ENCODE data around the gene FGF1.

Gene FGF1

DNA sequence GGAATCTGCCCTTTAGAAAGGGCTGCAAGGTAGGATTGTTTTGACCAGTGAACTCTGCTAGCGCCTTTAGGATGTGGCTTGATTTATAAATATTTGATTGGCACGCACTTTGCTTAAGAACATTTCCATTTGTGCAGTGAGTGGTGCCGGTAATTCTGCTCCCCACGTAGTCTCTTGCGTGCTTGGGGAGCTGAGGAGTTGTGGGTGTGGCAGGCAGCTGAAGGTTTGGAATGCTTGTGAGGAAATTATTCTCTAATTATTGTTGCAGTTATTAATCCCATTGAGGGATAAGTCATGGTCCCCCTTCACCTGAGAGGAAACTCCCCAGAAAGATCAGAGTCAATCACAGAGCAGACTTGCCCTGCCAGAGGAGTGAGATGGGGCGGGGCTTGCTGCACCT, 76.7 kb downstream of the FGF1 start:
- no peak for DNase-seq

DNA sequence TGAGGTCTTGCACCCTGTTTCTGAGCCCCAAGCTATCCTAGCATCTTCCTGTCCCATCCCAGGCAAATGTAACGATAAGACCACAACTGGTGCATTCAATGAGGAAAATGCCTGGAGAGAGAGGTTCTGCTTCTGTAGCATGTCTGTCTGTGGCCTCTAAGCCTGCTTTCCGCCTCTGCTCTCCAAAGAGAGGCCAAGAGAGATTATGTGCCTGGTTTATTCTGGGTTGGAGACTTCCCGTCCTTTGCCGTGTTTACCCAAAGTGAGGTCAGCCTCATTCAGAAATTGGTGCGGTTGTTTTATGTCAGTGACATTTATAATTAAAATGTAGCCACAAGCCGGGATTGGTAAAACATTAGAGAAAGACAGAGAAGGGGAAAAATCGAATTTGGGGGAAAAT, 77.8 kb downstream of the FGF1 start:
- no peak for DNase-seq

DNA sequence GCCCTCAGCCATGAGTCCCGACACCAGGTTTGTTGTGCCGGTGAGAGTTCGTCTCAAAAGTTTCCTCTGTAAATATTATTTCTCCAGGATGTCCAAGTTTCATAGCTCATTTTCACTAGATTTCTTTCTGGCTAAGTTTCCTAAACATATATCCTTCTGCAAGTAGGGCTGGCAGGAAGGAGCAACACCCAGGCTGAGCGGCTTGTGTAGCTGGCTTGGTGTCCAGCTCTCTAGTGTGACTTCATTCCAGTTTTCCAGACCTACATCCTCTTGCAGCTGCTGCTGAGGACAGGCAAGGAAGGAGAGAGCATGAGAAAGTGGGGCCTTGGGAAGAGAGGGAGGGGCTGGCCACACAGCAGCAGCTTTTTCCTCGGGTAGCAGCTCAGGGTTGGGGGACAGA, 80.3 kb downstream of the FGF1 start:
- no peak for DNase-seq

DNA sequence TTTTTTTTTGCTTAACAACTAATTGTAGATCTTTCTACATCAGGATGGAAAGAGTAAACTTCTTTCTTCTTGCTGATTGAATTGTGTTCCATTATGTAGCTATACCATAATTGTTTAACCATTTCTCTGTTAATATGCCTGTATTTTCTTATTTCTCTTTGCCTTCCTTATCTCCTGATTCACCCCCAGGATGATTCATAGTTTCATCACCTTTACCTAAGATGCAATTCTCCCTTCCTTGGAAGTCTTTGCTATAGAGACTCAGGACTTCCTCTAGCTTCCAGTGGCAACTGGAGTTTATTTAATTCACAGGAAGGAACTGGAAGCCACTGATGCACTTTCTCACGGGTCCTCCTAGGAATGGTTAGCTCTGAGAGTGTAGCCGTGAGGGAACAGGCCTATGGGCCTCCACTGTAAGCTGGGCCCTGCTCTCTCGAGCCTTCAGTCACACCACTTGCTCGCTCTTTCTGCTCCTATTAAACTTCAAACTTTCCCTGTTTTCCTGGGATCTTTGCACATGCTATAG, 83.1 kb downstream of the FGF1 start:
- no peak for DNase-seq

DNA sequence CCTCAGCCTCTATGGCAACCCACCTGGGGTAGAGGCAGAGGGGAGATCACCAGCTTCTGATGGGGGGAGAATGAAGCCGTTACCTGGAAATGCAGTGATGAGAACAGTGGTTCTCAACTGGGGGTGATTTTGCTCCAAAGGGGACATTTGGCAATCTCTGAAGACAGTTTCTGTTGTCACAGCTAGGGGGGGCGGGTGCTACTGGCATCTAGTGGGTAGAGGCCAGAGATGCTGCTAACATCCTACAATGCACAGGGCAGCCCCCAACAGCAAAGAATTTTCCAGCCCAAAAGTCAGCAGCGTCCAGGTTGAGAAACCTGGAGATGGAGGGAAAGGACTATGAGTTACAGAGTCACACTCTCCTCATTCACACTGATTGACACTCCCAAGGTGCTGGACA, 84.5 kb downstream of the FGF1 start:
- no peak for DNase-seq

DNA sequence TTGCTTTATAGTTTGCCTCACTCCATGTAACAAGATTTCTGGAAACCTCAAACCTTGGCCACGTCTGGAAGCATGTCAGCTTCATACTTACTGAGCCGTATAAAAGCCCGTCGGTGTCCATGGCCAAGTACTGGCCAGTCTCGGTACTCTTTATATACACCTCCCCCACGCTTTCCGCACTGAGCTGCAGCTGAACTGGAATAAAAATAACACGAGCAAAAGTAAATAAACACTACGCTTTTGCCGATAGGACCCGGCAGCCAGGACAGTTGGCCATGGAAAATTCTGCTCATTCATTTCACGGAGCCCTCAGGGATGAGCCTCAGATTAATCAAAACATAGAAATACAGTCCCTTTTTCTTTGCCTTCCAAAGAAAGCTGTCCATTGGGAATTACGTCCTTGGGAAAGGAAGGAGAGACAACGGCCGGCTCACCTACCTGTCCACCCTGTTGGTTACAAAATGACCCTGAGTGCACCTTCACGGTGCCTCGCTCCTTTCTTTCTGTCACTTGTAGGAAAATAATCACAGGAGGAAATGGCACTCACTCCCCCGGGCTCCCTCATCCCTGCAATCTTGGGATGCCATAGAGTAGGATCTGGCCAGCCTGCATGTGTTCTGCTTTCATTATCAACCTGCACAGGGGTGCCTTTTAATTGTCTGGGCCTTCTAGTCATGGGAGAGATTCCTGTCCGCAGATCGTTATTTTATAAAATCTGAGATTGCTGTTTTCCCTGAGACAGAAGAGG, 85.1 kb downstream of the FGF1 start:
- no peak for DNase-seq

DNA sequence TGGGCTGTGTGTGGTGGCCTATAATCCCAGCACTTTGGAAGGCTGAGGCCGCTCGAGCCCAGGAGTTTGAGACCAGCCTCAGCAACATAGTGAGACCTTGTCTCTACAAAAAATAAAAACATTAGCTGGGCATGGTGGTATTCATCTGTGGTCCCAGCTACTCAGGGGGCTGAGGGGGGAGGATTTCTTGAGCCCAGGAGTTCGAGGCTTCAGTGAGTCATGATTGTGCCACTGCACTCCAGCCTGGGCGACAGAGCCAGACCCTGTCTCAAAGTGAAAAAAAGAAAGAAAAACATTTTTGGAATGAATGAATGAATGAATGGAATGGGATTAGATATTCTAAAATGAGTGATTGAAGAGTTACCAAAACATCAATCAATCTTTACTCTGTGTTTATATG, 85.8 kb downstream of the FGF1 start:
- no peak for DNase-seq

DNA sequence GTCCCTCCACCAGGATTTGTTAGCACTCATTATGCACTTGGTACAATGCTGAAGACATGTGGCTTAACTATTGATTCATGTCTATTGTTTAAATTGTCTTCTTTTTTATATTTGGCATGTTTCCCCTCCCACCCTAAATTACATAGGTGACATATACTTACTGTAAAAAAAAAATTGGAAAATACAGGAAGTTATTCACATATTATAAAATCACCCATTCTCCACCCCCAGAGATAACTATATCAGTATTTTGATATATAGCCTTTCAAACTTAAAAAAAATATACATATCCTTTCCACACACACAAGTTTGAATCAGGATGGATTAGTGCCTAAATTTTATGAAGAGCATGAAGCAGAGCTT, 87.6 kb downstream of the FGF1 start:
- no peak for DNase-seq

DNA sequence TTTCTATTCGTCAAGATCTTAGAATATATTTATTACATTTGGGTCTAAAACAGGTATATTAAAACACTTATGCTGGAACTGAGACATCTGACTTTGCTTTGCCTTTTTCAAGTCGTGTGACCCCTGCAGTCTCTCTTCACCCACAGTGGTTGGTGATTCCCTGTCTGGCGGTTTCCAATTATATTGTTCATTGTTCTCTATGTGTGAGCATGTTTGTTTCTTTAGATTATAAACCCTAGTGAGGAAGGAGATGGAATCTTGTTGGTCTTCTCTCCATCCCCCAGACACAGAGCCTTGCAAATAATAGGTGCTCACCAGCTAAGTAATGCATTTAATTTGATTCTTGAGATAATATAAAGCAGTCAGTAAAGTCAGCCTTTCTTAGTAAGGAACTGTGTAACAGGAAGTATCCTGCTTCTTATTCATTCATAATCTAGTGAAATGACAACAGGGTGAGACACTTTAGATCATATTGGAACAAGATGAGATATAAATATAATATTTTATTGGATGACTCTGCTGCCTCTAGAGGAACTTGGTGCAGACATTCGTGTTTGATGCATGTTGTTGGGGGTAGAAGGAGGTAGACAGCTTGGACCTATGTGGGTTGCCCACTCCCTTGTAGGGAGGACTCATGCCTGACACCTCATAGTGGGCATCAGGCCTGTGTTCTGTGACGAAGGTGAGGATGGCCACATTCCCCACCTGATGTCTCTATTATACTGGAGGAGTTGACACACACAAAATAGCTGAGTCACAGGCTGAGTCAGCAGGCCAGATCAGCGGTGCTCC, 88.1 kb downstream of the FGF1 start:
- no peak for DNase-seq

DNA sequence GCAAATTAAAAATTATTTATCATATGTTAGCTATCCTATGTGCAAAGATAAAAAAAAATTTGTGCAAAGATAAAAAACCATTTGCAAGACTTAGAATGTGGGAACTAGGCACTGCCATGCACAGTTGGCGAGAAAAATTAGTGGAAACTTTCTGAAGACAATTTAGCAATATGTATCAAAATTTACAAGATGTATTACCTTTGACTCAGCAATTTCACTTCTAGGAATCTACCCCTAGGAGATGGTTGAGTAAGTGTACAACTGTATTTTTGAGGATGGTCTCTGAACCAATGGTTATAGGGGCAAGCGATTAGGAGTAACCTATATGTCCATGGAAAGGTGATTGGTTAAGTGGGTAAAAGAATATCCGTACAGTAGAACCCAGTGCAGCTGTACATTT, 88.9 kb downstream of the FGF1 start:
- no peak for DNase-seq

DNA sequence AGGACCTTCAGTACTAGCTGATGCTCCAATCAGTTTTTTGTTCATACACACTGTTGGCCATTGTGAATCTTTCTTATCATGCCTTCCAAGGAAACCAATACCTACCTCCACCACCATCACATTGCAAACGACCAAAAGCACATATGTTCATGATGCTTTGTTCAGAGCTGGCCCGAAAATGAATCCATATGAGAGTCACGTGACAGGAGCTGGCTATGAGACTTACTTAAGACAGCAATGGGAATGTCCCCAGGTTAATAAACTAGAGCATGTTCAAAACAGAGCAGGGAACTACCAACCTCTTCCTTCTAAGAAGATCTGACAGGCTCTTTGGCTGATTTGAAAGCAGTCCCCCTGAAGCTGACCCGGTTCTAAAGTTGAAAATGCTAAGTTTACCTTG, 93.5 kb downstream of the FGF1 start:
- DNase-seq, result no peak

DNA sequence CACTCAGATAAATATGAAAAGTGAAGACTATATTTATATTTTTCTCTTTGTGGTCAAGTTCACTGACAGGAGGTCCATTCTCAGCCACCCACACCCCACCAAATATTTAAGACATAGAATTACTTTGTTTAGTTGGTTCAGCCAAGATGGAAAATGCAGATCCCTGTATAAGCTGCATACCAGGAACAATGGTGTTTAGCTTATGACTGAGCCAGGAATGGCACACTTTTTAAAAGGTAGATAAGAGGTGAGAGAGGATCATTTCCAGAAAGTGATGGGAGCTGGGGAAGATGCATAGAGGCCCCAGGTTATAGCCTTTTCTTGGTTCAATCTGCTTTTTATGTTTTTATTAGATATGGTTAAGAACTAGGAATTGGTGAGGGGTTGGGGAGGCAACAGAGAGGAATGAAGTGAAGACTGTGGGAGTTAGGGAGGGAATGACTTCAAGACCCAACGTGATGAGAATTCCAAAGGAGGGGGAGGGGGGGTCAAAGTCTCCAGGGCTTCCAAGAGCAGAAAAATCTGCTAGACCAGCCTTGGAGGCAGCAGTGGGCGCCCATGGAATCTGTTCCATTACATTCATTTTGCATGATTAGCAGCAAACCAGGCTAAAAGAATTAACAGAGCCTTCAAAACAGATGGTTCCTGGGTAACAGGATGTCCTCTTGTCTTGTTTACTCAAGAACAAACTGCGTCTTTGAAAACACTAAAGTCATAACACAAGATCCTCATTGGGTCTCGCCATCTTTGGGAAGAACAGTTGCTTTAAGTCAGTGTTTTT, 95.2 kb downstream of the FGF1 start:
- DNase-seq, result no peak

DNA sequence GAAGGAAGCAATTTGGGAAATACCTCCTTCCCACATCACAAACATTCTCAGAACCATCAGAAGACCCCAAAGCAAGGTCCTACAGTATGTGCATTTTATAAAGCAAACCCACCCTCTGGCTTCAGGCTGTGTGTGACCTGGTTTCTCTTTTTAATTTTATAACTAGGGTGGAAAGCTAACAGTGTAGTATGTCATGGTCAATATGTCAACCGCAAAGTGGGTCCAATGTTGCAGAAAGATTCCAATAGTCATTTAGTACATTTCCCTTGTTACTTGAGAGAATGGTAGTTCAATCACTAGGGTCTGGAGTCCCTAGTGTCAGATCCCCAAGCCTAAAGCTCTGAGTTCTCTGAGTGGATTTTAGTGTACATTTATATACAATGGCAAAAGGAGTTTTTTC, 96.2 kb downstream of the FGF1 start:
- DNase-seq, result no peak

DNA sequence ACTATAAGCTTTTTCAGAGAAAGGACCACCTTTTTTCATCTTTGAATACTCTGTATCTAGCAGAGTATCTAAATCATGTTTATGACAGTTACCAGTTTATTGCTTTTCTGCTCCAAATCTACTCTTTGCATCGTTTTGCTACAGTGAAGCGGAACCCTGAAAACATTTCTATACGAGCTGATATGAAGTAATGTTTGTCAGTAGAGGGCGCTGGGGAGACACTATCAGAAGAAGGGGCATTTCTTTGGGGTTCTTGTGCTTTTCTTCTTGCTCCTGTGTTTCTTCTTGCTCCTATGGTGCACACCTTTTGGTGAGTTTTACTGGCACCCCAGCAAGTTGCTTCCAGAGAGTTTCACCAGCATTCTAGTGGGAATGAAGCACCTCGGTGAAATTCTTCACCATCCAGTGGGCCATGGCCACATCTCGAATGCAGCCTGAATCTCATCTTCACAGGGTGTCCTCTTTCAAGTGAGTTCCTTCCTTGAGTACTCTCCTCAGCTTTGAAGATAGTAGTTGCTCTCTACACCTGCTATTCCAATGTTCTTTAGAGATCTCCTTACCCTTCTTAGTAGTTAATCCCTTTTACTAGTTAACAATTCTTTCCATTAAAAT, 98.4 kb downstream of the FGF1 start:
- peak; percentile 0 for DNase-seq

DNA sequence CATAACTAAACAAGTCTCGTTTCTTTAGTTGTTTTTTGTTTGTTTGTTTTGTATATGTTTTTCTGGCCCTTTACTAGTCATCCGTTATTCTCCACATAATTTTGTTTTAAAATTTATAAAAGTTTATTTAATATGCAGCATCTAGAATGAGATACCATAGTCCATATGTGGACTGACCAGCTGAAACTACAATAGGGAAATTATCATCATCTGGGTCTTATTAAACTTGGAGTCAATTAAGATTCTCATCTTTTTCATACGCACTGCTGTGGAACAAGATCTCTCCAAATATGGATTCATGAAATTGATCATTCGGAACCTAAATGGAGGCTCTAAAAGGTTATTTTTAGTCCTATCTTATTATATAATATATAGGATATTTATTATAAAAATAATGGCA, 99.3 kb downstream of the FGF1 start:
- DNase-seq, result no peak

DNA sequence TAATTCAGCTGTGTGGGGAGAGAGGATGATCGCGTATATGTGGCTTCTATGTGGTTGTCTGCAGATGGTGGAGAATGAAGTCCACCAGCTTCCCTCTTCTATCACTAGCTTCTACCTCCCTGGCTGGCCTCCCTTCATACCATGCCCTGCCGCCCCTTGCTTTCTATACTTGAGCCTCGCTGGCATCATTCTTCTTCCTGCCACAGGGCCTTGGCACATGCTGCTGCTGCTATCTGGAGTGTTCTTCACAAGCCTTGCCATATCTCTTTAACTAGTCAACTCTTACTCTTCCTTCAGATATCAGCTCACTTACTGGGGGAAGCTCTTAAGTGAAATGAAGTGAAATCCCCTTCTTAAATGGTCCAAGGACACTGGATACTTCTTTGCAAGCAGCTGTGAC, 100.4 kb downstream of the FGF1 start:
- DNase-seq, result no peak

DNA sequence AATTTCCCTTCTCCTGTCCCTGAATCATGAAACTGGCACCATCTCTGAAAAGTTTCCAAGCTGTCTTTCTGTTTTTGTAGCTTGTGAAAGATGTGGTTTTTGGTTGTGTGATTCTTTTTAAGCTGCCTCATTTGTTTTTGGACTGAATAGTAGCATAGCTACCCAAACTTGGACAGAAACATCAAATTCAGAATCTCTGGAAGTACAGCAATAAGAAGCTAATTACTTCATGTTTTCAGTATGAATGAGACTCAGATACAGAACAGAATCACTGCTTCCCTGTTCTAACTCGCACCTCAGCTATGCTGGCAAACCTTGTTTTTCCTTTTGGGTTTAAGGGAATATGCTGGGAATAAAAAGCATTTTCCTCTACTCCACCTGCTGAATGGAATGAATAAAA, 101.0 kb downstream of the FGF1 start:
- no peak for DNase-seq

DNA sequence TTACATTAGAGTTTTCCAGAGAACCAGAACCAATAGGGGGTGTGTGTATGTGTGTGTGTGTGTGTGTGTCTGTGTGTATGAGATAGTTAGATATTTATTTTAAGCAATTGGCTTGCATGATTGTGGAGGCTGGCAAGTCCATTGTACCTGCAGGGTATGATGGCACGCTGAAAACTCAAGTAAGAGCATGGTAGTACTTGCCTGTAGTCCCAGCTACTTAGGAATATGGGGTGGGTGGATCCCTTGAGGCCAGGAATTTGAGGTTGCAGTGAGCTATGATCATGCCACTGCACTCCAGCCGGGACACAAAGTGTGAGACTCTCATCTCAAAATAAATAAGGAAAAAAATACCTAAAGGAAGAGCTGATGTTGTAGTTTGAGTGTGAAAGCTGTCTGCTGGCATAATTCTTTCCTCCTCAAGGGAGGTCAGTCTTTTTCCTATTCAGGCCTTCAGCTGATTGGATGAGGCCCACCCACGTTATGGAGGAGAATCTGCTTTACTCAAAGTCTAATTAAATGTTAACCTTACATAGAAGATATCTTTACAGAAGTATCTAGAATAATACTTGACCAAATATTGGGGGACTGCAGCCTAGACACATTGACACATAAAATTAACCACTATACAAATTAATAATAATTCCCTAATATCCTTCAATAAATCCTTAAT, 107.6 kb downstream of the FGF1 start:
- DNase-seq, result no peak

DNA sequence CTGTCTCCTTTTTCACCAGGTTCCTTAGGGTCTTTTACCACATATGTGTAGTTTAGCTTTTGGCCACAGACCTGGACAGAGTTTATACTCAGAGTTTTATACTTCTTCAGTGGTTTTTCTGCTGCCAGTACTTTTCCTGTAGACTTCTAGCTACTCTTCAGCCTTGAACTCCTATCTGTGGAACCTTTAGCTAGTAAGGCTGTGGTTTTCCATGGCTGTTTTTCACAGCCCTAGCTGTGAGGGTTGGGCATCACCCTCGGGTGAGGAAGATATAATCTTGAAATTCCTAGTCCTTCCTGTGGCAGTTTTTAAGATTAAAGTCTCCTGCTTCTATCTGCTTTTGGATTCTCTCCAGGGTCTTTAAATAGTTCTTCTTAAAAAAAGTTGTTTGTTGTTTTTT, 109.1 kb downstream of the FGF1 start:
- DNase-seq, result no peak

DNA sequence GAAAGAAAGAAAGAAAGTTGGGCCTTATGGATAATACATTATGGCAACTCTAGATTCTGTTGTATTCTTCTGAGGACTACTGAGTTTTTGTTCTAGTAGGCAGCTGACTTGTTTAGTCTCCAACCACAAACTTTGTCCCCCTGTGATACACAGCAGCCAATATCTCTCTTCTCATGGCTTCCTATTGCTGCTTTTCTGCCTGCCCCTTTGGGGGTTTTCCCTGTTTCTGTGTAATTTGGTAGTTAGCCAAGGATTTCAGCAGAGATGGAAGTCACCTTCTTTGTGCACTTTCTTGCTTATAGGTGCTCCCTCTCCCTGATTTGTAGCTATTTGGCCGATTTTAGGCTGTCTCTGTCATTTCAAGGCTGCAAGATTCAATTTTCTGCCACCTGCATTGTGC, 109.6 kb downstream of the FGF1 start:
- no peak for DNase-seq

DNA sequence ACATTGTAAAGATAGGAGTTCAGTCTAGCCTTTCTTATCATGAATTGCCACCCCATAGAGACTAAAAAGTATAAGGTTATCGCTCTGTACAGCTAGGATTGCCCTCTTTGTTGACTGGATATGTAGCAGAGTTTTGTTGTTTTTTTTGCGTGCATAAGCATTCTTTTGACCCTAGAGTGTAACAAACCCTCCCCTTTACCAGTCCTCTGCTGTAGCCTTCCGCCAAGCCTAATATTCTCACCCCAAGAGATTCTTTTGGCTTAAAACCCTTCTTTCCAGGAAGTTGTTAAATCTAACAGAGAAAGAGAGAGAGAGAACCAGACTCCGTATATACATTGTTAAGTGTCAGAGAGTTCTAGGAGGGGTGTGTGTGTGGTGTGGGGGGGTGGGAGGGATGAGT, 113.9 kb downstream of the FGF1 start:
- DNase-seq, result no peak

DNA sequence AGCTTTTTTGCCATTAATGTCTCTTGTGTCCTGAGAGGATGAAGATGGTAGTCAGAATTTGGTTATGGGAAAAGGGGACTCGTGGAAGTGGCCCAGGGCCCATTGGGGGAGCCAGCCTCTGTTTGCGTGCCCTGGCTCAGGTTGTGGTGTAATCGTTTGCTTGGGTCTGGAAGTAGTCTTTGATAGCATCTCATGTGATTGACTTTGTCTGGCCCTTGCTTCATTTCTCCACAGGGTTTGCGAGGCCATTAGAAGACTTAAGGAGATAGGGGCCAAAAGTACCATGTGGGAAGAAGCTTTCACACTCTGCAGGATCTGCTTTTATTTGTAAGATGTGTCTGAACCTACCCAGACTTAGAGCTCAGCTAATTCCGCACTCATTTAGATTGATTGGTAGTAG, 114.5 kb downstream of the FGF1 start:
- DNase-seq, result no peak

DNA sequence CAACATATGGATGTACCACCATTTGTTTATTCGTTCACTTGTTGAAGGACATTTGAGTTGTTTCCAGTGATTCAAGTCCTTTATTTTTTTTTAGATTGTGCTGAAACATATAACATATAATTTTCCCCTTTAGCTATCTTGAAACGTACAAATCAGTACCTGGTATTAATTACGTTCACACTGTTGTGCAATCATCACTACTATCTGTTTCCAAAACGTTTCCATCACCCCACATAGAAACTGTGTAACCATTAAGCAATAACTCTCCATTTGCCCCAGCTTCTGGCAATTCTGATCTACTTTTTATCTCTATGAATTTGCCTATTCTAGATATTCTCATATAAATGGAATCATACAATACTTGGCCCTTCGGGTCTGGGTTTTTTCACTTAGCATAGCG, 116.0 kb downstream of the FGF1 start:
- DNase-seq, result no peak

Data from NCI-H1105 treated with DMSO at 0.1 percent for 48 hours (cell line).